Vagina (tissue), 2 donors: ENCODE data around the gene UQCC2. TPM values are rescaled to one million over a fixed set of nuclear protein-coding genes. Genes with fewer than 3 reads are reported as not detected.

Source experiments
- DNase-seq, 2 donors: peaks; one replicate each; pipeline ENCODE4 v3.0.0-alpha.2; 2017; ENCODE audit errors: extremely low spot score in 2 of 2
- H3K27ac ChIP-seq: fragments of 200-600 bp; sonication (generic); one replicate; pipeline ENCODE4 v1.5.1; 2019
- H3K27me3 ChIP-seq: fragments of 200-600 bp; sonication (generic); one replicate; pipeline ENCODE4 v1.5.1; 2019
- H3K36me3 ChIP-seq, 2 donors: fragments of 200-600 bp; sonication (generic); one replicate each; pipeline ENCODE4 v1.5.1; 2017 to 2019
- H3K4me1 ChIP-seq: fragments of 200-600 bp; sonication (generic); one replicate; pipeline ENCODE4 v1.5.1; 2019
- H3K4me3 ChIP-seq, 2 donors: fragments of 200-600 bp; sonication (generic); 1 replicate in 1 of 2; 2 replicates in 1 of 2; pipeline ENCODE4 v1.5.1; 2016 to 2019
- H3K9me3 ChIP-seq: fragments of 200-600 bp; sonication (generic); one replicate; pipeline ENCODE4 v1.5.1; 2019
- CTCF ChIP-seq, 3 experiments: fragments of 450-650 bp in 2 of 3; fragments of 200-600 bp in 1 of 3; sonication (generic) in 1 of 3; IDR thresholded peaks; one replicate each; pipeline ENCODE4 v1.5.1; 2017 to 2019; ENCODE audit warnings: antibody characterized with exemption in 3 of 3, mild to moderate bottlenecking in 2 of 3, moderate library complexity in 2 of 3
- POLR2A ChIP-seq, 2 donors: fragments of 450-650 bp; IDR thresholded peaks; one replicate each; pipeline ENCODE4 v1.6.1; 2017; ENCODE audit warnings: antibody characterized with exemption in 2 of 2, mild to moderate bottlenecking in 2 of 2, moderate library complexity in 2 of 2
- POLR2AphosphoS5 ChIP-seq, 2 donors: sonication (generic); formaldehyde crosslinking; IDR thresholded peaks; one replicate each; pipeline ENCODE4 v1.9.0; 2017; ENCODE audit warnings: antibody characterized with exemption in 2 of 2, mild to moderate bottlenecking in 2 of 2, low read depth in 1 of 2; ENCODE audit not compliant: insufficient read depth in 1 of 2
- intact Hi-C: fragments of 100-400 bp; cut with DNase I; formaldehyde crosslinking; loops from one replicate; pipeline ENCODE4 v1.15.1; 2023
- total RNA-seq: library from RNA; depleted of rRNA; stranded (reverse); fragments of >200 nt; gene quantifications from one replicate; pipeline ENCODE4 v1.2.3, GENCODE V29; 2016

Gene UQCC2
- total RNA-seq, 1 donor from 2014 or later = 16.2 TPM

GRCh38 chr6:33726696-33727095 lies 15.2 kb upstream of the UQCC2 start:
- TF ChIP-seq POLR2A (IDR thresholded peaks at IDR 0.05) (no peak), POLR2AphosphoS5 (IDR thresholded peaks at IDR 0.05; ENCODE audit: insufficient read depth in 1 of 2, low read depth in 1 of 2) (no peak), CTCF (IDR thresholded peaks at IDR 0.05) (no peak)
- Histone ChIP-seq H3K27me3 (no peaks in the 10 kb centered on the region), H3K27ac (no peak overlapping the region), H3K4me1 (no peaks in the 10 kb centered on the region), H3K4me3 (no peak overlapping the region), H3K36me3 (no peaks in the 10 kb centered on the region), H3K9me3 (no peaks in the 10 kb centered on the region)
- no peak for DNase-seq
- intact Hi-C loops = no loop called here

DNA sequence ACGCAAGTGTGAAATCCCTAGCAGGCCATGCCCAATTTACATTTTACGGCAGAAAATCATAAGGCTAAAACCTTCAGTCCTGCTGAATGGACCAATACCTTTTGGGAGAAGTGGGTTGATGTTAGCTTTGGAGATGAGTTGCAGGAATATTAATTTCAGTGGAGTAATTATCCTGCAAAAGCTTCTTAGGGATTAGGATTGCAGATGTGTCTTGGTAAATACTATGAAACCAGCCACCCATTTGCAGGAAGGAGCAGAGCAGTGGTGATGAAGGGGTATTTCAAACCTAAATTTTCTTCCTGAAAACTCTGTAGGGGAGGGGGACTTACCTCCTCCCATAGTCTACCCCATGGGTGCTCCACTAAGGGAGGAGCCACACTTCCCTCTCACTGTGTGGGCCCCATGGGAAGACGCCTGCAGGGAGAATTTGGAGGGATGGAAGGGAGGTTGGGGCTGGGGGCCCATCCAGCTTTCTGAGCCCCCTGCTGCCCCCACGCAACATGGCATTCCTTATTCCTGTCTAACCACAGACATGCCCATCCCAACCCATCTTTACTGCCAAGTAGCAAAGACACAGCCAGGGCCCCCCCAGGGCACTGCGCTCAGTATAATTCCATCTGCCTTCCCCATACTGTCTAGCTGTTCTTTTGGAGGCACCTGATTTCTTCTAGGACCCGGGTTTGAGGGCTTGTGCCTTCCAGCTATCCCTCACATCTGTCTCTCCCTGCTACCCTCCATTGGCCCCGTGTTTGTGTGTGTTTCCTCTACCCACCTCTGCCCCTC lies 14.6 kb upstream of the UQCC2 start:
- no peak for TF ChIP-seq CTCF (IDR thresholded peaks at IDR 0.05)
- TF ChIP-seq POLR2AphosphoS5 (IDR thresholded peaks at IDR 0.05; ENCODE audit: insufficient read depth in 1 of 2, low read depth in 1 of 2) = no peak
- no peak for TF ChIP-seq POLR2A (IDR thresholded peaks at IDR 0.05)
- Histone ChIP-seq H3K4me3 (no peak overlapping the region), H3K9me3 (no peaks in the 10 kb centered on the region), H3K4me1 (no peaks in the 10 kb centered on the region), H3K27ac (no peak overlapping the region), H3K36me3 (no peaks in the 10 kb centered on the region), H3K27me3 (no peaks in the 10 kb centered on the region)
- no peak for DNase-seq
- intact Hi-C loops = no loop called here

- no peak overlapping the region for H3K27ac ChIP-seq
- TF ChIP-seq POLR2AphosphoS5 (IDR thresholded peaks at IDR 0.05; ENCODE audit: insufficient read depth in 1 of 2, low read depth in 1 of 2) (no peak), POLR2A (IDR thresholded peaks at IDR 0.05) (no peak), CTCF (IDR thresholded peaks at IDR 0.05) (no peak)
- intact Hi-C loops = no loop called here
- H3K4me3 ChIP-seq = no peak overlapping the region
- H3K27me3 ChIP-seq = no peaks in the 10 kb centered on the region
- no peaks in the 10 kb centered on the region for H3K4me1 ChIP-seq
- DNase-seq = no peak
- no peaks in the 10 kb centered on the region for H3K36me3 ChIP-seq
- no peaks in the 10 kb centered on the region for H3K9me3 ChIP-seq
Observed at GRCh38 chr6:33725222-33725621, 13.7 kb upstream of the UQCC2 start.

GRCh38 chr6:33724102-33725023 lies 12.9 kb upstream of the UQCC2 start:
- H3K9me3 ChIP-seq = no peaks in the 10 kb centered on the region
- no peaks in the 10 kb centered on the region for H3K36me3 ChIP-seq
- H3K27ac ChIP-seq = no peak overlapping the region
- no peak overlapping the region for H3K4me3 ChIP-seq
- no peak for DNase-seq
- H3K27me3 ChIP-seq = no peaks in the 10 kb centered on the region
- intact Hi-C loops = no loop called here
- TF ChIP-seq CTCF (IDR thresholded peaks at IDR 0.05) = no peak
- no peak for TF ChIP-seq POLR2AphosphoS5 (IDR thresholded peaks at IDR 0.05; ENCODE audit: insufficient read depth in 1 of 2, low read depth in 1 of 2)
- H3K4me1 ChIP-seq = no peaks in the 10 kb centered on the region
